ENCODE data around the gene CFAP299.
"Not testable (repeated sequence)": the region's sequence is repeated elsewhere in the genome, so short reads cannot be mapped to it uniquely, and the experiment has no call there.

CFAP299 gene

GRCh38 chr4:80749558-80749957 lies 414.0 kb downstream of the CFAP299 start:
- not testable (repeated sequence) for H3K4me1 ChIP-seq (ENCODE audit: control insufficient read depth, low read depth, low read length); H3K36me3 ChIP-seq (ENCODE audit: control insufficient read depth, low read depth, low read length); H3K9ac ChIP-seq (ENCODE audit: low read length); H3K4me3 ChIP-seq (ENCODE audit: low read length); H3K9me3 ChIP-seq (ENCODE audit: control insufficient read depth, low read depth, low read length); H3K27me3 ChIP-seq (ENCODE audit: control insufficient read depth, insufficient read depth, low read length); H3K27ac ChIP-seq (ENCODE audit: low read length)

GRCh38 chr4:80751200-80751599 lies 415.7 kb downstream of the CFAP299 start:
- no peaks in the 10 kb centered on the region for H3K9me3 ChIP-seq (ENCODE audit: control insufficient read depth, low read depth, low read length)
- no peaks in the 10 kb centered on the region for H3K36me3 ChIP-seq (ENCODE audit: control insufficient read depth, low read depth, low read length)
- H3K27ac ChIP-seq (ENCODE audit: low read length), result no peak overlapping the region
- H3K4me3 ChIP-seq (ENCODE audit: low read length), result no peak overlapping the region
- no peaks in the 10 kb centered on the region for H3K27me3 ChIP-seq (ENCODE audit: control insufficient read depth, insufficient read depth, low read length)
- H3K4me1 ChIP-seq (ENCODE audit: control insufficient read depth, low read depth, low read length), result no peaks in the 10 kb centered on the region
- H3K9ac ChIP-seq (ENCODE audit: low read length), result no peak overlapping the region

- H3K4me1 ChIP-seq (ENCODE audit: control insufficient read depth, low read depth, low read length), result no peaks in the 10 kb centered on the region
- H3K27me3 ChIP-seq (ENCODE audit: control insufficient read depth, insufficient read depth, low read length), result no peaks in the 10 kb centered on the region
- no peak overlapping the region for H3K27ac ChIP-seq (ENCODE audit: low read length)
- H3K9ac ChIP-seq (ENCODE audit: low read length), result no peak overlapping the region
- no peaks in the 10 kb centered on the region for H3K36me3 ChIP-seq (ENCODE audit: control insufficient read depth, low read depth, low read length)
- H3K9me3 ChIP-seq (ENCODE audit: control insufficient read depth, low read depth, low read length), result no peaks in the 10 kb centered on the region
- no peak overlapping the region for H3K4me3 ChIP-seq (ENCODE audit: low read length)
Measured at GRCh38 chr4:80767944-80768343, 432.4 kb downstream of the CFAP299 start.

- Histone ChIP-seq H3K4me1 (ENCODE audit: control insufficient read depth, low read depth, low read length) (no peaks in the 10 kb centered on the region), H3K36me3 (ENCODE audit: control insufficient read depth, low read depth, low read length) (no peaks in the 10 kb centered on the region), H3K4me3 (ENCODE audit: low read length) (no peak overlapping the region), H3K27me3 (ENCODE audit: control insufficient read depth, insufficient read depth, low read length) (no peaks in the 10 kb centered on the region), H3K27ac (ENCODE audit: low read length) (no peak overlapping the region), H3K9me3 (ENCODE audit: control insufficient read depth, low read depth, low read length) (no peaks in the 10 kb centered on the region), H3K9ac (ENCODE audit: low read length) (no peak overlapping the region)
Measured at GRCh38 chr4:80776168-80776567, 440.6 kb downstream of the CFAP299 start.

- H3K4me3 ChIP-seq (ENCODE audit: low read length), result no peak overlapping the region
- H3K9me3 ChIP-seq (ENCODE audit: control insufficient read depth, low read depth, low read length), result no peaks in the 10 kb centered on the region
- no peaks in the 10 kb centered on the region for H3K36me3 ChIP-seq (ENCODE audit: control insufficient read depth, low read depth, low read length)
- no peaks in the 10 kb centered on the region for H3K27me3 ChIP-seq (ENCODE audit: control insufficient read depth, insufficient read depth, low read length)
- H3K27ac ChIP-seq (ENCODE audit: low read length), result no peak overlapping the region
- H3K9ac ChIP-seq (ENCODE audit: low read length), result no peak overlapping the region
- no peaks in the 10 kb centered on the region for H3K4me1 ChIP-seq (ENCODE audit: control insufficient read depth, low read depth, low read length)
Measured at GRCh38 chr4:80781431-80781830, 445.9 kb downstream of the CFAP299 start.

GRCh38 chr4:80787306-80787705 lies 451.8 kb downstream of the CFAP299 start:
- no peak overlapping the region for H3K27ac ChIP-seq (ENCODE audit: low read length)
- H3K4me1 ChIP-seq (ENCODE audit: control insufficient read depth, low read depth, low read length), result no peaks in the 10 kb centered on the region
- no peaks in the 10 kb centered on the region for H3K36me3 ChIP-seq (ENCODE audit: control insufficient read depth, low read depth, low read length)
- H3K9me3 ChIP-seq (ENCODE audit: control insufficient read depth, low read depth, low read length), result no peaks in the 10 kb centered on the region
- no peak overlapping the region for H3K4me3 ChIP-seq (ENCODE audit: low read length)
- no peaks in the 10 kb centered on the region for H3K27me3 ChIP-seq (ENCODE audit: control insufficient read depth, insufficient read depth, low read length)
- H3K9ac ChIP-seq (ENCODE audit: low read length), result no peak overlapping the region

- Histone ChIP-seq H3K9ac (ENCODE audit: low read length) (no peak overlapping the region), H3K27ac (ENCODE audit: low read length) (no peak overlapping the region), H3K9me3 (ENCODE audit: control insufficient read depth, low read depth, low read length) (no peaks in the 10 kb centered on the region), H3K36me3 (ENCODE audit: control insufficient read depth, low read depth, low read length) (no peaks in the 10 kb centered on the region), H3K4me1 (ENCODE audit: control insufficient read depth, low read depth, low read length) (no peaks in the 10 kb centered on the region), H3K4me3 (ENCODE audit: low read length) (no peak overlapping the region), H3K27me3 (ENCODE audit: control insufficient read depth, insufficient read depth, low read length) (no peaks in the 10 kb centered on the region)
Measured at GRCh38 chr4:80788798-80789197, 453.3 kb downstream of the CFAP299 start.

GRCh38 chr4:80790152-80790551 lies 454.6 kb downstream of the CFAP299 start:
- no peaks in the 10 kb centered on the region for H3K9me3 ChIP-seq (ENCODE audit: control insufficient read depth, low read depth, low read length)
- H3K27me3 ChIP-seq (ENCODE audit: control insufficient read depth, insufficient read depth, low read length), result no peaks in the 10 kb centered on the region
- H3K4me1 ChIP-seq (ENCODE audit: control insufficient read depth, low read depth, low read length), result no peaks in the 10 kb centered on the region
- H3K36me3 ChIP-seq (ENCODE audit: control insufficient read depth, low read depth, low read length), result no peaks in the 10 kb centered on the region
- no peak overlapping the region for H3K9ac ChIP-seq (ENCODE audit: low read length)
- no peak overlapping the region for H3K27ac ChIP-seq (ENCODE audit: low read length)
- no peak overlapping the region for H3K4me3 ChIP-seq (ENCODE audit: low read length)

- not testable (repeated sequence) for H3K9me3 ChIP-seq (ENCODE audit: control insufficient read depth, low read depth, low read length); H3K4me1 ChIP-seq (ENCODE audit: control insufficient read depth, low read depth, low read length)
Measured at GRCh38 chr4:80793660-80794059, 458.1 kb downstream of the CFAP299 start.

GRCh38 chr4:80798082-80798481 lies 462.6 kb downstream of the CFAP299 start:
- Histone ChIP-seq H3K4me3 (ENCODE audit: low read length) (no peak overlapping the region), H3K9ac (ENCODE audit: low read length) (no peak overlapping the region), H3K36me3 (ENCODE audit: control insufficient read depth, low read depth, low read length) (no peaks in the 10 kb centered on the region), H3K9me3 (ENCODE audit: control insufficient read depth, low read depth, low read length) (no peaks in the 10 kb centered on the region), H3K27me3 (ENCODE audit: control insufficient read depth, insufficient read depth, low read length) (no peaks in the 10 kb centered on the region), H3K4me1 (ENCODE audit: control insufficient read depth, low read depth, low read length) (no peaks in the 10 kb centered on the region), H3K27ac (ENCODE audit: low read length) (no peak overlapping the region)

More at GRCh38 chr4:80793660-80794059, 458.1 kb downstream of the CFAP299 start:
- H3K36me3 ChIP-seq (ENCODE audit: control insufficient read depth, low read depth, low read length); H3K27me3 ChIP-seq (ENCODE audit: control insufficient read depth, insufficient read depth, low read length); H3K27ac ChIP-seq (ENCODE audit: low read length); H3K4me3 ChIP-seq (ENCODE audit: low read length); H3K9ac ChIP-seq (ENCODE audit: low read length): not testable (repeated sequence)

- not testable (repeated sequence) for H3K27me3 ChIP-seq (ENCODE audit: control insufficient read depth, insufficient read depth, low read length); H3K27ac ChIP-seq (ENCODE audit: low read length); H3K36me3 ChIP-seq (ENCODE audit: control insufficient read depth, low read depth, low read length); H3K4me3 ChIP-seq (ENCODE audit: low read length); H3K9ac ChIP-seq (ENCODE audit: low read length); H3K9me3 ChIP-seq (ENCODE audit: control insufficient read depth, low read depth, low read length); H3K4me1 ChIP-seq (ENCODE audit: control insufficient read depth, low read depth, low read length)
Measured at GRCh38 chr4:80800719-80801118, 465.2 kb downstream of the CFAP299 start.

GRCh38 chr4:80803337-80803736 lies 467.8 kb downstream of the CFAP299 start:
- Histone ChIP-seq H3K27me3 (ENCODE audit: control insufficient read depth, insufficient read depth, low read length) (no peaks in the 10 kb centered on the region), H3K4me1 (ENCODE audit: control insufficient read depth, low read depth, low read length) (no peaks in the 10 kb centered on the region), H3K36me3 (ENCODE audit: control insufficient read depth, low read depth, low read length) (no peaks in the 10 kb centered on the region), H3K9me3 (ENCODE audit: control insufficient read depth, low read depth, low read length) (no peaks in the 10 kb centered on the region), H3K27ac (ENCODE audit: low read length) (no peak overlapping the region), H3K4me3 (ENCODE audit: low read length) (no peak overlapping the region), H3K9ac (ENCODE audit: low read length) (no peak overlapping the region)

Data from iPS-18a (cell line).